GM12891 (cell line): Measurements from ENCODE around the gene FAM170B.

Experiments used
- PAX5 ChIP-seq: IDR thresholded peaks from 2 replicates; pipeline ENCODE4 v1.6.1; 2011; ENCODE audit warnings: low read length, moderate library complexity, mild to moderate bottlenecking; ENCODE audit not compliant: insufficient read depth, severe bottlenecking
- POLR2A ChIP-seq: IDR thresholded peaks from 2 replicates; pipeline ENCODE4 v1.6.1; 2011; ENCODE audit warnings: low read depth, low read length, control low read depth
- POLR2AphosphoS5 ChIP-seq: IDR thresholded peaks from 2 replicates; pipeline ENCODE4 v1.6.1; 2011; ENCODE audit warnings: low read depth, low read length, control low read depth
- POU2F2 ChIP-seq: IDR thresholded peaks from 2 replicates; pipeline ENCODE4 v1.6.1; 2011; ENCODE audit warnings: low read depth, mild to moderate bottlenecking, control low read depth, low read length, moderate library complexity
- TAF1 ChIP-seq: IDR thresholded peaks from 2 replicates; pipeline ENCODE4 v1.6.1; 2011; ENCODE audit warnings: low read depth, low read length, control low read depth

DNA sequence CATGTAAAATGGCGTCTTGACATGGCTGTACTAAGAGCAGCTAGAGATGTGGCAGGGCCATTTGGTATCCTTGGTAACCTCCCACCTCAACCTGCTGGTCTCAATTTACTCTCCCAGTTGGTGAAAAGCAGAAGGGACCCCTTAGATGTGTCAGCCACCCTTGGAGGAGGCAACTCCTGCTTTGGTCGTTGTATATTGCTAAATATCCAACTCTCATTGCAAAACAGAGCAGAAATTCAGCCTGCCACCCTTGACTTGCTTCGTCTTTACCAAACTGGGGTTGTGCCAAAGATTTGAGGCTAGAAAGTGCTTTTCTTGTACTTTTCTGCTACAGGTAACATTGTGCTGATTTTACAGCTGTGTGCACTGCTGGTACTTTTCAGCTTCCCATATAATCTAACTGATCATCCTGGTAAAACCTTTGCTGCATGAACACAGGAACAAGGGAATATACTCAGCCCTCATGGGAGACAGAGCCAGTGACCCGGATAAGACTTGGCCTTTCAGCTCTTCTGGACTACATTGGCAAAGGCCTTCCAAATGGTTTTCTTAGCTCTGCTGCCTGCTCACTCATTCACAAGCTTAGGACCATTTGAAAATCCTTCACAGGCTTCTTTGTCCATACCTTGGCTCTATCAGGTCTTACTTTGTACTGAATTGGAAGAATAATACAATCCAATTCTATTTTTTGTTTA, 16.3 kb downstream of the FAM170B start:
- no peak for TF ChIP-seq PAX5
- TF ChIP-seq POLR2A, result no peak
- TF ChIP-seq TAF1, result no peak
- no peak for TF ChIP-seq POU2F2
- no peak for TF ChIP-seq POLR2AphosphoS5
